C4-2B (cell line): Measurements from ENCODE around the gene TRMT11.

Experiments
- CTCF ChIP-seq: fragments of 450-650 bp; conservative IDR thresholded peaks from 2 replicates; pipeline ENCODE4 v1.5.1; 2017; ENCODE audit warnings: mild to moderate bottlenecking
- ZFX ChIP-seq: fragments of 450-650 bp; IDR thresholded peaks from 2 replicates; pipeline ENCODE4 v1.6.1; 2017

DNA sequence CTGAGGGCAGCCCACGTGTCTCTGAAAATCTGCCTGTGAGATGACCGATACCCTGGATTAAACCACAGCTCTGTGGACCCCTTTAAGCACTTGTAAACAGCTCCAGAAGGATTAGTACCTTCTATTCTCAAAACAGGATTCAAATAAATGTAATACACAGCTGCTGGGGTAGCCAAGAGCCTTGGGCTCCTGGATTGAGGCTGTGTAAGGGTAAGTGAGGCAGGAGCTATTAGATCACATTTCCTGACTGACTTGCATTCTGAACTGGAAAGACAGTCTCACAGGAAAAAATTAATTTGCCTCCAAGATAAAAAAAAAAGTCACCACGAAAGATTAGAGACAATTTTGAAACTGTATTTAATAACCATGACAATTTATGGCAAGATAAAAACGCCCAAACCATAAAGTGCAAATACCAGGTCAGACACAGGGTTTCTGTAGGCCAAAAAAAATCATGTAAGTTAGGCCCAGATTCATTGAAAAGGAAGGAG, 78.0 kb downstream of the TRMT11 start:
- TF ChIP-seq CTCF (no peak), ZFX (no peak)
